CD4-positive, alpha-beta T cell treated with Interleukin-12 subunit alpha and Interleukin-12 subunit beta, for 1 hour (primary cell): ENCODE data around the gene ZNF486.
"Not testable (repeated sequence)": the region's sequence is repeated elsewhere in the genome, so short reads cannot be mapped to it uniquely, and the experiment has no call there.

Experiments used
- DNase-seq: peaks from one replicate; pipeline ENCODE4 v3.0.0-alpha.2; 2020

Gene ZNF486

GRCh38 chr19:20235156-20235555 is 68.1 kb downstream of the ZNF486 start:
- no peak for DNase-seq

- peak; percentile 92 for DNase-seq
These were observed 71.0 kb downstream of the ZNF486 start for GRCh38 chr19:20237773-20238623.

DNA sequence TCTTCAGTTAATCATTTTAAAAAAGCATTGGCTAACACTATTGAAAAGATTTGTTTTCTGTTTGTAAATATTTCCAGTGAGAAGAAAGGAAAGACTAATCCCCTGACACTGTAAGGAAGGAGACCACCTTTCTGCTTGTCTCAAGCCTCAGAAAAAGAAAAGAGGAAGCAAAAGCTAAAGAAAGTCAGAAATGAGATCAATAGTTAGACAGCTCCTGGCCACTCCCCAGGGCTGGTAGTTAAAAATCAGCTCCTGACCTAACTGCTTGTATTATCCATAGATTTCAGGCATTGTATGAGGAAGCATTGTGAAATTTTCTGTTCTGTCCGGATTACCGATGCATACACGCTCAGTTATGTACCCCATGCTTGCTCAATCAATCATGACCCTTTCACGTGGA is 76.6 kb downstream of the ZNF486 start:
- no peak for DNase-seq

DNA sequence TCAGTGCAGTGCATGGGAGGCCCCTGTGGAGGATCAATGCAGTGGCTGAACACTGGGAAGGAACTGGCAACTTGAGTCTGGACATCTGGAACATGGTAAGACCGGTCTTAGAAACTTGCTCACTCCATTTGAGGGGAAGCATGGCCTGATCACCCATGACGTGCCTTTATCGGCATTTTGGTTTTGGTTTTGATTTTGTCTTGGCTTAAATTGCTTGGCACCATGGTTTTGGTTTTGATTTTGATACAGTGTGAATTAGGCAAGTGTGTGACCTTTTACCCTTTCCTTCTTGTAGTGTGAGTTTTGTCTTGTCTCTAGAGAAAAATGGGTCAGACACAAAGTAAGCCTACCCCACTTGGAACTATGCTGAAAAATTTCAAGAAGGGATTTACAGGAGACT is 77.3 kb downstream of the ZNF486 start:
- peak; percentile 51 for DNase-seq

- DNase-seq = no peak
These were observed 78.3 kb downstream of the ZNF486 start for GRCh38 chr19:20245309-20245708.

DNA sequence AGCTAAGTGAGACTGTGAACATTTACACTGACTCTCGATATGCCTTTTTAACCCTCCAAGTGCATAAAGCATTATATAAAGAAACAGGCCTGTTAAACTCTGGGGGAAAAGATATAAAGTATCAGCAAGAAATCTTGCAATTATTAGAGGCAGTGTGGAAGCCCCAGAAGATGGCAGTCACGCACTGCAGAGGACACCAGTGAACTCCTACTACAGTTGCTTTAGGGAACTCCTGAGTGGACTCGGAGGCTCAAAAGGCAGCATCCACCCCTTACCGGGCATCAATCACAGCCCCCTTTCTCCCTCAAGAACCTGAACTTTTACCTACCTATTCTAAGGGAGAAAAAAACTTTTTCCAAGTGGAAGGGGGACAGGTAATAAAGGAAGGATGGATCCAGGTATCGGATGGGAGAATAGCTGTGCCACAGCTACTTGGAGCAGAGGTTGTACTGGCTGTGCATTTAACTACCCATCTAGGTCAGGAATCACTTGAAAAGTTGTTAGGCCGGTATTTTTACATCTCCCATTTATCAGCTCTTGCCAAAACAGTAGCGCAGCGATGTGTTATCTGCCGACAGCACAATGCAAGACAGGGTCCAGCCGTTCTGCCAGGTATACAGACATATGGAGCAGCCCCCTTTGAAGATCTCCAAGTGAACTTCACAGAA is 80.1 kb downstream of the ZNF486 start:
- peak; percentile 26 for DNase-seq

- DNase-seq = not testable (repeated sequence)
These were observed 81.2 kb downstream of the ZNF486 start for GRCh38 chr19:20248258-20248657.
